ENCODE data around the gene PRKCZ. TPM values are rescaled to one million over a fixed set of nuclear protein-coding genes. Genes with fewer than 3 reads are reported as not detected.
A peak's percentile ranks its signal among the peaks of the same experiment; 100 is the strongest.

The PRKCZ gene
- total RNA-seq, 1 donor, result 1.6 TPM

DNA sequence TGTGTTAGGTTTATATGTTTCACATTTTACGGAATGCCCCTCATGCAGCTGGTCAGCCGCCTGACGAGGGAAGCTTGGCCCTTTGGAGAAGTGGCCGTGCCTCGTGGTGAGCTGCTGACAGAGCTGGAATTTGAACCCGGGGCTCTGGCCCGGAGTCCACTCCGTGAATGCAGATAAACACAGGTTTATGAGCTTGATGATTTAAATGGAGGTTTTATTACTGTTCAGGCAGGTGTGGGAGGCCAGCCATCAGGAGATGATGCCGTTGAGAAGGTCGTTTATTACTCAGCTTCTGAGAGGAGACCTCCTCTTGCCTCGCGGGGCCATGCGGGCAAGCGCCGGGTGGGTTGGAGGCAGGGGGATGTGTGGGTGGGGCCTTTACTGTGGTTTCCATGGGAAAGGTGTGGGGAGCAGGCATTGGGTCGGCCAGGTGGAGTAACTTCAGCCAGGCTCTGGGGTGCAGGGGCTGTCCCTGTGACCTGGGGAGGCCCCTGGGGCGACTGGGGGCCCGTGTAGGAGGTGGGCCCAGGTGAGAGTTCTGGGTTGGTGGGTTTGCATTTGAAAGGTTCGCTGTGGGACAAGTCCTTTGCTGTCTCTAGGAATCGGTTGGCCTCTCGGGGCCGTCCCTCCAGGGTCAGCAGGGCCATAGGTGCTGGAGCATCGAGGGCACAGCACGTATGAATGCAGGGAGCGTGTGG lies 22.0 kb downstream of the PRKCZ start:
- no peak overlapping the region for H3K4me3 ChIP-seq (ENCODE audit: low read depth, low read length)
- DNase-seq (ENCODE audit: low read depth), result no peak
- TF ChIP-seq, protein P1, sequence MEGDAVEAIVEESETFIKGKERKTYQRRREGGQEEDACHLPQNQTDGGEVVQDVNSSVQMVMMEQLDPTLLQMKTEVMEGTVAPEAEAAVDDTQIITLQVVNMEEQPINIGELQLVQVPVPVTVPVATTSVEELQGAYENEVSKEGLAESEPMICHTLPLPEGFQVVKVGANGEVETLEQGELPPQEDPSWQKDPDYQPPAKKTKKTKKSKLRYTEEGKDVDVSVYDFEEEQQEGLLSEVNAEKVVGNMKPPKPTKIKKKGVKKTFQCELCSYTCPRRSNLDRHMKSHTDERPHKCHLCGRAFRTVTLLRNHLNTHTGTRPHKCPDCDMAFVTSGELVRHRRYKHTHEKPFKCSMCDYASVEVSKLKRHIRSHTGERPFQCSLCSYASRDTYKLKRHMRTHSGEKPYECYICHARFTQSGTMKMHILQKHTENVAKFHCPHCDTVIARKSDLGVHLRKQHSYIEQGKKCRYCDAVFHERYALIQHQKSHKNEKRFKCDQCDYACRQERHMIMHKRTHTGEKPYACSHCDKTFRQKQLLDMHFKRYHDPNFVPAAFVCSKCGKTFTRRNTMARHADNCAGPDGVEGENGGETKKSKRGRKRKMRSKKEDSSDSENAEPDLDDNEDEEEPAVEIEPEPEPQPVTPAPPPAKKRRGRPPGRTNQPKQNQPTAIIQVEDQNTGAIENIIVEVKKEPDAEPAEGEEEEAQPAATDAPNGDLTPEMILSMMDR (IDR thresholded peaks at IDR 0.05; ENCODE audit: insufficient read depth, low read length), result no peak

DNA sequence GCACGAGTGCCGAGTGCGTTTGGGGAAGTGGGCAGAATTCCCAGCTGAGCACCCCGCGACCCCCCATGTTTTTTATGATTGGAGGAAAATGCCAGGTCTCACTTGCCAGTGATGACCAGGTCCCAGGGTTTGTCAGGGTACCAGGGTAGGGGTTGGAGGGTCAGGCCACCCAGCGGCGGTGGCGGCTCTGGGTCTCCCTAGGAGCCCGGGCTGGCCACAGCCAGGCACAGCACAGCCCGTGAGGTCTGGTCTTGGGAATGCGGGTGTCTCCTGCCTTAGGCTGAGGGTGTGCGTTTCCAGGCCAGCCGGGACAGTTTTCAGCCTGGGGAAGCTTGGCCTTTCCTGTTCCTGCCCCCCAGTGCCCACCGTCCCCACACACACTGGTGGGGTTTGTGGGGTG lies 22.7 kb downstream of the PRKCZ start:
- DNase-seq (ENCODE audit: low read depth), result no peak
- H3K4me3 ChIP-seq (ENCODE audit: low read depth, low read length), result no peak overlapping the region
- TF ChIP-seq, protein P1 (IDR thresholded peaks at IDR 0.05; ENCODE audit: insufficient read depth, low read length), result no peak

DNA sequence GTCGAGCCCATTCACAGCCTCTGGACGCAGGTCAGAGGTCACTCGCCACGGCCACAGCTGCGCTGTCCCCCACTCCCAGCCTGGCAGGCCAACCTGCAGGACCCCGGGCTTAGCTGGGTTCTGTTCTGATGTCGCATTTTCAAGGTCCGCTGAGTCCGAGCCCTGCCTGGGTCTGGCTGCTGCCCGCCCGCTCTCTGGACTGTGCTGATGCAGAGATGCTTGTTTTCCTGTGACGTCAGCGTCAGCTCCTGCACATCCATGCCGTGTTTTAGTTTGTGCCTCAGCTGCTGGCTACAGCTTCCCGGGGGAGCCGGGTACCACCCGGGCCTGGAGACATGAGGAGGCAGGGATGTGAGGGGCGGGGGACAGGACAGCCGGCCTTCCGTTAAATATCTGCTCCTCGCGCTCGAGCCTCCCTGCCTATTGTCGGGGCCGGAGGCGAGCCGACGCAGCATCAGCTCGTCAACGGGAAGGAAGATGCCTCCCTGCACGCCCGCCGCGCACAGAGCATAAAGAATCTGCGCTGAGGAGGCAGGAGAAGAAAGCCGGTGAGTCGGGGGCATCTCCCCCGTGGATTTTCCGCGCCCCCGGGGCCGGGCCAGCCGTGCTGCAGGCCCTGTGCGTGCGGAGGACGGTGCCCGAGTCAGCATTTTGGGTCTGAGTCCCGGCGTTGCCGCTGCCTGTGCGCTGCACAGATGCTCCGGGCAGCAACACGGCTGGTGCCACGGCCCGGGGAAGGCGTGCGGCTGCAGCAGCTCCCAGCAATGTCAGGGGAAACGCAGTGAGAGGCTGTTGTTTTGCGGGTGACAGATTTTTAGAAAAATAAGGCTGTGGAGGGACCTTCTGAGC lies 23.4 kb downstream of the PRKCZ start:
- TF ChIP-seq, protein P1 (IDR thresholded peaks at IDR 0.05; ENCODE audit: insufficient read depth, low read length), result no peak
- DNase-seq (ENCODE audit: low read depth), result peak; percentile 64
- peak overlapping the region; percentile 63 for H3K4me3 ChIP-seq (ENCODE audit: low read depth, low read length)

DNA sequence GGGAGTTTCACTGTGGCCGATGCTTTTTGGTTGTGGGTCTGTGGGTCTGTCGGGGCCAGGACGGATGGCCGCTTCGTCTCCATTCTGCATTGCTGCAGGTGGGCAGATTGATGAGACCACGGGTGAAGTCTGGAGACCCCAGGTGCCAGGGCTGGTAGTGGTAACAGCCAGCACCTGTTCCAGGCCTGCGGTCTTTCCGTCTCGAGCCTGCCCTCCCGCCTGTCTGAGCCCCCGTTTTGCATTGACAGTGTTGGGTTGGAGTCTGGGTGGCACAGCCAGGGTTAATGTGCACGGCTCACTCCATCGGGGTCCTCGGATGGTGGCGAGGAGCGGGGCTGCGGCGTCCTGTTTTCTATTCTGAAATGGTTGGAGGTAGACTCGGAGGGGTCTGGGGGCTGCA lies 24.2 kb downstream of the PRKCZ start:
- H3K4me3 ChIP-seq (ENCODE audit: low read depth, low read length), result peak overlapping the region; percentile 63
- DNase-seq (ENCODE audit: low read depth), result no peak
- TF ChIP-seq, protein P1 (IDR thresholded peaks at IDR 0.05; ENCODE audit: insufficient read depth, low read length), result no peak

DNA sequence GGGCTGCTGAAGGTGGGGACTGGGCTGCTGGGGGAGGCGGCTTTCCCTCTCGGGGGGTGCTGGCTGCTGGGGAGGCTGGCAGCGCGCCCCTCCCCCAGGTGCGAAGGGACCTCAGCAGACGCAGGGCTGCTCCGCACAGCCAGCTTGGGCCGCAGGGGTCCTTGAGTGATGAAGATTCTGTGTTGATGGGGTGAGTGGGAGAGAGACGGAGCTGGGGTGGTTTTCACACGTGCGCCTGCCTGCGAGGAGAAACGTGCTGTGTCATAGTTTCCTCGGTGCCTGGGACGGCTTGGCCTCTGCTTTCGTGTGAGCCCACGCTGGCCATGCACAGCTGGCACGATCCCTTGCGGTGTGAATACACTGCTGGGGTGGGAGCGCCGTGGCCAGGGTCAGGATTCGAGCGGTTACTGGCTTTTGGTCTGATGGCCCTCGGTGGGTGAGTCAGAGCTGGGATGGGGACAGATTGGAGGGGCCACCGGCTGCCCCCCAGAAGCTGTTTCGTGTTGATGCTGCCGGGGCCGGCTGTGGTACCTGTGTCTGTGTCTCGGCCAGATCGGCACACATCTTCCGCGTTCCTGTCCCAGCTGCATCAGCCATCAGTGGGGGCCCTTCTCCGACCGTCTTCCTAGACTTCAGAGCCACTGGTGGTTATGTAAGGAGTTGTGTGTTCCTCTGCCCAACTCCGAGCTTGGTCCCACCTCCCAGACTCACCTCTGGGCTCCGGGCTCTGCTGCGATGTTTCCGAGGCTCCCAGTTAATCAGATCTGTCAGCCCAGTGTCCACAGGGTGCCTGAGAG lies 24.9 kb downstream of the PRKCZ start:
- DNase-seq (ENCODE audit: low read depth), result no peak
- no peak overlapping the region for H3K4me3 ChIP-seq (ENCODE audit: low read depth, low read length)
- TF ChIP-seq, protein P1 (IDR thresholded peaks at IDR 0.05; ENCODE audit: insufficient read depth, low read length), result no peak

DNA sequence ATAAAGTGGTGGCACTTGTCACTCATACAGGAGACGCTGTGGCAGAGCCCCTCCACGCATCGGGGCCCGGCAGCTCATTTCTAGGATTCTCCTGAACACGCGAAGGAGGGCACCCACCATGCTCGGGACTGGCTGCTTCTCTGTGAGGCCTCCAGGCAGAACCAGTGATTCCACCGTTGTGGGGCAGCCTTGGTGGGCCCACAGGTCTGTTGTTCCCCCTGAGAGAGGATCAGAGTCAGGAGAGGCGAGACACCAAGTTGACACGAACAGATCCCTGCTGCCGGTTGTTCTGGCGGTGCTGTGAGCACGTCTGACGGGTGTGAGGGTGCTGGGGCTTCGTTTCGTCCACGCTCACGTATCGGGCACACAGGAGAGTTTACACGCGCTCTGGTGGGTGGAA lies 26.6 kb downstream of the PRKCZ start:
- DNase-seq (ENCODE audit: low read depth), result no peak
- no peak overlapping the region for H3K4me3 ChIP-seq (ENCODE audit: low read depth, low read length)
- TF ChIP-seq, protein P1 (IDR thresholded peaks at IDR 0.05; ENCODE audit: insufficient read depth, low read length), result no peak
